ENCODE results near the gene COPB1.
A peak's percentile ranks its signal among the peaks of the same experiment; 100 is the strongest.
"Not testable (repeated sequence)": the region's sequence is repeated elsewhere in the genome, so short reads cannot be mapped to it uniquely, and the experiment has no call there.

The COPB1 gene

GRCh38 chr11:14499560-14500180 lies at the start of gene COPB1:
Gene COPB1, minus strand, starts transcription at chr11:14499811. Its CDS starts 883 bp downstream, at chr11:14498928.
- peak; percentile 86 to 89 for DNase-seq

- DNase-seq, result no peak
Measured at GRCh38 chr11:14547440-14547839, 47.8 kb upstream of the COPB1 start.

DNA sequence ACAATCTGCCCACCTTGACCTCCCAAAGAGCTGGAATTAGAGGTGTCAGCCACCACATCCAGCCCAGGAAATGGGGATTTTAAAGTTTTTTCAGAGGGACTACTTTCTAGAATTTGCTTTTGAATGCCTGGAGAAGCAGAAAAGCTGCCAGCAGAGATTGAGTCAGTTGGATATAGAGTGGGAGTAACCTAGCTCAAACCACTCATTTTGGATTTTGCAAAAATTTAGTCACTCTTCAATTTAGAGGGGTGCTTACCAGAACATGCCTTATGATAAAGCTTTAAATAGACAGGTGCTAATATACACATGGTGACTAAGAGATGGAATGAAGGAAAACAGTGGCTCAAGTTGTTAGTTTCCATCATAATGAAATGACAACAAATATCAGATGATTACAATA lies 47.1 kb upstream of the COPB1 start:
- DNase-seq, result no peak

DNA sequence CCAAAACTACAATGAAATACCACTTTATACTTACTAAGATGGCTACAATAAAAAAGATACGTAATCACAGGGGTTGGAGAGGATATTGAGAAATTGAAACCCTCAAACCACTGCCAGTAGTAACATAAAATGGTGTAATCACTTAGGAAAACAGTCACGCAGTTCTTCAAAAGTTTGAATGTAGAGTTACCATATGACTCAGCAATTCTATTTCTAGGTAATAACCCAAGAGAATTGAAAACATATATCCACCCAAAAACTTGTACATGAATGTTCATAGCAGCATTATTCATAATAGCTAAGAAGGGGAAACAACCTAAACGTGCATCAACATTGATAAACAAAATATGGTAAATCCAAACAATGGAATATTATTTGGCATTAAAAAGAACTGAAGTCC lies 45.0 kb upstream of the COPB1 start:
- no peak for DNase-seq

DNA sequence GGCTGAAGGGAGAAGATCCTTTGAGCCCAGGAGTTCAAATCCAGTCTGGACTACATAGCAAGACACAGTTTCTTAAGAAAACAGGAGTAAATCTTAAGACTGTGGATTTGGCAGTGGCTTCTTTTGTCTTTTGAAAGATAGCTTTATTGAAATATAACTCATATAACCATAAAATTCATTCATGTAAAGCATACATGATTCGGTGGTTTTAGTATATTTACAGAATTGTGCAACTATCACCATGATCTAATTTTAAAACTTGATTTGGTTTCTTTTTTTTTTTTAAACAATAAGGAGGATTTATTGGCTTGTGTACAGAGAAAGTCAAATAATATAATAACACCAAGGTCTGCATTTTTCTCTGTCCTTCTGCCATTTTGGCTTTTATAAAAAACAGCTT lies 43.6 kb upstream of the COPB1 start:
- no peak for DNase-seq

- no peak for DNase-seq
Measured at GRCh38 chr11:14542324-14542723, 42.7 kb upstream of the COPB1 start.

DNA sequence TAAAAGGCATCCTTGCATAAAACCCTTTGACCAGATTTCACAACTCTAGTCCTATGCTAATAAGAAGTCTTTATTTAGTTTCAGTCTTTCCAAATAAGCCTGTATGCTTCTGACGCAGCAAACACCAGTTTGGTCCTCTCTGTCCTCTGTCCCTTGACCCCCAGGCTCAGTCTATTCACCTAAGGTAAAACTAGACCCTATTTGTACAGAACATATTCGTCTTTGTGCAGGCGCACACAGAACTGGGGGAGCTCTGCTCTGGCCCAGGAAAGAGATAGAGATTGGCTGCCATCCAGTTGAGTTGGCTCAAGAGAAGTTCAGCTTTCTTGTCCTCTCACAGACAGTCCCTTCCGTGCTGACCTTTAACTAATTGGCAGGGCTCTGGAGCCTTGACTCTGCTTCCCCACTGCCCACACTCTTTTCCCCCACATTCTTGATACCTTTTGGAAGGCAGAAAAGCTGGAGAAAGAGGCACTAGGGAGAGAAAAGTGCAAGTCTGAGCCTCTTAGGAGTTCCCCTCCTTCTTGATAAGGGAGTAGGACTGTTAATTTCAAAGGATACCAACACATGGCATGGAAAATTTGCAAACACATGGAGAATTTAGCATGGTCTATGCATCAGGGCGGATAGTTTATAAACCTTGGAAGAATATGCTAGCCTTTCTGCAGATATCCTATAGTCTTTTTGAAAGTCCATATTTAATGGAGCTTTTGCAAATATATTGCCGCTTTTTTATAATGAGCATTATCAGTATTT lies 41.8 kb upstream of the COPB1 start:
- DNase-seq, result no peak

- no peak for DNase-seq
Measured at GRCh38 chr11:14539982-14540421, 40.4 kb upstream of the COPB1 start.

GRCh38 chr11:14538926-14539554 lies 39.4 kb upstream of the COPB1 start:
- no peak for DNase-seq

DNA sequence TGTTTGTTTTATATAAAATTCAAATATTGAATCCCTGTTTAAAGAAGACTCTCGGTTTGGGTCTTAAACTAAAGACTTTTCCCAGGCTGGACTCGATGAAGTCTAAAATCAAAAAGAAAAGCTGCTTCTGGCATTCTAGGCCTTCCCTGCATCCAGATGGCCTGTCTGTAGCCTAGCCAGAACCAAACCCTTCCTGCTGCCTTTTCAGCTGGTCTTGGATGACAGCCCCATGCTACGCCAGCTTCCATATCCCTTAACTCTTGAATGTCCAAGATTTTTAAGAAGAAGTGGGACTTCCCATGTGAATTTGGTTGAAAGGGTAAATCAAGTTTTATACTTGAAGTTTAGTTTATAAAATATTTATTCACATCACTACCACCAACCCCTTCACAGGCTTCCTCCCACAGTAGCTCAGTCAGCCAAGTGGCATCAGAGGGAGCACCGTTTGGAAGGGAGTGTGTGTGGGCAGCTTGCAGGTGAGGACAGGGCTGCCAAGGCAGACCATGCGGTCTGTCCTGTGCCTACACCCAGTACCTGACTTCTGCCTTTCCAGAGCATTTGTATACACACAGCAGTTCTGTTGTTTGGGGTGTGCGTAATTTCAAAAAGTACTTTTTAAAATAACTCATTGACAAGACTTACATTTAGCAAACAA lies 38.8 kb upstream of the COPB1 start:
- DNase-seq, result no peak

DNA sequence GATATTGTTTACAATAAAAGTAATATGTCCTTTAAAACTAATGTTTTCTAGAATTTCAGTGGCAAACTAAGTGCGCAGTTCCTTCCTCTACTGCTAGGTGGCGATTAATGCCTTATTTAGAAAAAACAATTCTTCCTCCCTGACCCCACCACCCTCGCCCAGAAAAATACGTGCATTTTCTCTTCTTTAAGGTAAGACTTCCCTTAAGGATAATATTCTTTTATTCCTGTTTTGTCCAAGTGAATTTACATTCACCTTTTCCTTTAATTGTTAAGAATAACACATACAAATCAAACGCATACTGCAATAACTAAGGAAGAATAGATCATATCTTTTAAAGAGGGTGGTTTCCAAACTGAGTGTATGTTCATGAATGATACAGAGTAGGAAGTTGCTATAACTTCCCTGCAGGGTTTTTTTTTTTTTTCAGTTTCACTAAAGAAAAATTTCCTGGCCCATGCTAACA lies 37.6 kb upstream of the COPB1 start:
- DNase-seq, result peak; percentile 6 to 14

DNA sequence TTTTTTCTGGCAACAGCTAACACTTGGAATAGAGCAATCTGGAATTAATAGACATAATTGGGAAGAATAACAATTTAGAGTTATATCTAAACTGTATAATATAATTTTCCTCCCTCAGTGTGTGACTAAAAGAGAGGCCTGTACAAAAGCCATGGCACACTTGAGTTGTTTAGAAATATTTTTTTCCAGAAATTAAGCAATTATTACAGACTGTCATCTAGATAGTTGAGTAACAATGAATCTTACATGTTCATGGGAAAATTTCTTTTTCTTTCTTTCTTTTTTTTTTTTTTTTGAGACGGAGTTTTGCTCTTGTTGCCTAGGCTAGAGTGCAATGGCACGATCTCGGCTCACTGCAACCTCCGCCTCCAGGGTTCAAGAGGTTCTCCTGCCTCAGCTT lies 35.6 kb upstream of the COPB1 start:
- not testable (repeated sequence) for DNase-seq

GRCh38 chr11:14529951-14530350 lies 30.3 kb upstream of the COPB1 start:
- DNase-seq, result no peak

- no peak for DNase-seq
Measured at GRCh38 chr11:14529321-14529720, 29.7 kb upstream of the COPB1 start.

DNA sequence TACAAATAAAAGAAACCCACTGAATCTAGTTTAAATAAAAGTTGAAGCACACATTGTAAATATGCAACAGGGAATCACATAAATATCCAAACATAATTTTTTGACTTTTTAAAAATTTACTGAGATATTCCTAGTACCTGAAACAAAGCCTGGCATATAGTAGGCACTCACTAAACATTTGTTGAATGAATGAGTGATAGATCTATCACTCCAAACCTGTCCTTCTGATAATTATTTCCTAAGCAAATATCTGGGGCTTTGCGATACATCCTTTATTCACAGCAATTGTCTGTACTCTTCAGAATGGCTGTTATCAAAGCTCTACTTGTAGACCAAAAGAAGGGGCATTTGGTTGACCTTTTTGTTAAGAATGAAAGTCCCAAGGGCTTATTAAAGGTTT lies 23.2 kb upstream of the COPB1 start:
- no peak for DNase-seq

GRCh38 chr11:14522245-14522644 lies 22.6 kb upstream of the COPB1 start:
- DNase-seq, result no peak

- no peak for DNase-seq
Measured at GRCh38 chr11:14520747-14521151, 21.1 kb upstream of the COPB1 start.

- peak; percentile 86 to 92 for DNase-seq
Measured at GRCh38 chr11:14519917-14520746, 20.5 kb upstream of the COPB1 start, which contains the start of gene PSMA1. Gene PSMA1, minus strand, starts transcription at chr11:14520386. Its CDS starts 87 bp downstream, at chr11:14520299.

- no peak for DNase-seq
Measured at GRCh38 chr11:14519597-14519916, 19.9 kb upstream of the COPB1 start.

- no peak for DNase-seq
Measured at GRCh38 chr11:14518820-14519219, 19.2 kb upstream of the COPB1 start.

DNA sequence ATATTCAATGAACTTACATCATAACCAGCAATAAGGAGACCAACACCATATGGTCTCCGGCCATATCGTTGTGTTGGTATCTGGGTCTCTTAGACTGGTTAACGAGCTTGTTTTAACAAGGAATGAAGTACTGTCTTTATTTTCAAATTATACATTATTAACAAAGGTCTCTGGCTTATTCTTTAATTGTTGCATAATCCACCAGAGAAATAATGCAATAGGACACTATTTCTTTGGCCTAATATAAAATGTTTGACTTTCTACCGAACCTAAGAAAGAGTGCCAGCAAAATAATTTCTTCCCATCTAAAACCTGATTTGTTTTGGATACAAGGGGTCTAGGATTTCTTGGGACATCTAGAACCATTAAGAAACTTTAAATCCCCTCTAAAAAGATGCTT lies 14.2 kb upstream of the COPB1 start:
- DNase-seq, result no peak

GRCh38 chr11:14506532-14506931 lies 6.9 kb upstream of the COPB1 start:
- DNase-seq, result no peak

- no peak for DNase-seq
Measured at GRCh38 chr11:14503023-14503422, 3.4 kb upstream of the COPB1 start.

All from stimulated activated CD4-positive, alpha-beta T cell treated with anti-CD3 and anti-CD28 coated beads, Interleukin-4, amount 100 ng/mL, for 4 hours (primary cell).